ENCODE data around the gene MAST4. TPM values are rescaled to one million over a fixed set of nuclear protein-coding genes. Genes with fewer than 3 reads are reported as not detected.
"Not testable (repeated sequence)": the region's sequence is repeated elsewhere in the genome, so short reads cannot be mapped to it uniquely, and the experiment has no call there.

MAST4 gene
- polyA plus RNA-seq, 2 of the 4 experiments (the other 2 are of a cell fraction) = 1.2 to 5.8 TPM

DNA sequence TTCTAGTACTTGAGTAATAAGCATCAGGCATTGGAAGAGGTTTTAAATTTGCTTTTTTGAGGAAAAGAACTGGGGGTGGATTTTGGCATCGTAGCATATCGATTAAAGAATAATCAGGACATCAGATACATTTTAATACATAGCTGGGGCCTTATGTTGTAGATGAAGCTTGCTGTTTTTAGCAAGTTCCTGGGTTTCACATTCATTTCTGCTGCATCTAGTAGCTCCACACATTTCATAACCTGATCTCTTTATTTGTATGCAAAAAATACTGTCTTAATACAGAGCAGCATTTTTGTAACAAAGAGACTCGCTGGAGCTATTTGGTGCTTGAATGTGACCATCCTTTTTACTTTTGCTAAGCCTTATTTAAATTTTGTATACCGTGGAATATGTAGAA is 571.9 kb downstream of the MAST4 start (continued):
- no peak for TF ChIP-seq FOXS1 (CRISPR knock-in tag; IDR thresholded peaks at IDR 0.05)

DNA sequence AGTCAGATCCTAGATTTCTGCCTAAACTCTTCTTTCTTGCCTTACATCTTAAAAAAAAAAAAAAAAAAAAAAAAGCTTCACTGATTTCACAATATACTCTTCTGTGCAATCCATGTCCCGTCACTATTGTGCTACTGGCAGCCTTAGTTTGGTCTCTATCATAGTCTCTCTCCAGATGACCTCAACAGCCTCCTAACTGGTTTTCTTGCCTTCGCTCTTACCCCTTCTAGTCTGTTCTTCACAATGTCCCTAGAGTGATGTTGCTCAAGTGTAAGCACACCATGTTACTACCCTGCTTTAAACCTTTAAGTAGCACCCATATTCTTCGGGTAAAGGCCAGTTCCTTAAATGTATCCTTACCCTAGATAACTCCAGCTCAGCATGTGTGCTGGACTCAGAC is 574.6 kb downstream of the MAST4 start:
- Histone ChIP-seq H3K9me3 (no peaks in the 10 kb centered on the region), H3K27ac (no peak overlapping the region), H3K4me3 (no peak overlapping the region), H3K4me2 (no peak overlapping the region), H3K4me1 (peaks cover 10% of the 10 kb centered on the region)
- WGBS (ENCODE audit: missing lambda C conversion rate) = 84% methylated on average over 3 of the region's 3 CpGs
- no peak for DNase-seq (ENCODE audit: low read depth in 1 of 2, low spot score in 1 of 2)
- ATAC-seq = no peak
- ChIA-PET POLR2A (no interaction called here), CTCF (interaction anchor here (0.5 to 1.5 kb wide), 3 partner anchors 8 to 1106 kb away, joined by 3 to 5 read pairs (median 4); no protein-coding TSS in a partner anchor)
- FAIRE-seq = no peak
- TF ChIP-seq KDM5A (IDR thresholded peaks at IDR 0.05) (no peak), RARB (CRISPR knock-in tag; IDR thresholded peaks at IDR 0.05) (no peak), CTCF (IDR thresholded peaks at IDR 0.05) (no peak), POLR2AphosphoS2 (conservative IDR thresholded peaks at IDR 0.05; ENCODE audit: low read length) (no peak), NPAS2 (CRISPR knock-in tag; IDR thresholded peaks at IDR 0.05; ENCODE audit: borderline replicate concordance) (no peak), HOXB5 (CRISPR knock-in tag; IDR thresholded peaks at IDR 0.05) (no peak), HOXB13 (CRISPR knock-in tag; IDR thresholded peaks at IDR 0.05; ENCODE audit: low read depth) (no peak), ATOH8 (CRISPR knock-in tag; IDR thresholded peaks at IDR 0.05; ENCODE audit: low read depth) (no peak), HDAC2 (IDR thresholded peaks at IDR 0.05) (no peak), MAZ (IDR thresholded peaks at IDR 0.05; ENCODE audit: borderline replicate concordance, low read depth, low read length) (no peak), JUNB (IDR thresholded peaks at IDR 0.05) (no peak), ZFP36 (IDR thresholded peaks at IDR 0.05; ENCODE audit: borderline replicate concordance, partially characterized antibody) (no peak), TP53 (CRISPR knock-in tag; IDR thresholded peaks at IDR 0.05) (no peak), PHF8 (IDR thresholded peaks at IDR 0.05; ENCODE audit: borderline replicate concordance, low read depth) (no peak), RCOR1 (IDR thresholded peaks at IDR 0.05; ENCODE audit: low read depth, low read length) (no peak), ZNF302 (CRISPR knock-in tag; IDR thresholded peaks at IDR 0.05) (no peak)

- FAIRE-seq; H3K9me3 ChIP-seq; CTCF ChIA-PET; H3K27ac ChIP-seq; H3K4me1 ChIP-seq; ATAC-seq; POLR2A ChIA-PET; DNase-seq (ENCODE audit: low read depth in 1 of 2, low spot score in 1 of 2); H3K4me3 ChIP-seq; H3K4me2 ChIP-seq: not testable (repeated sequence)
- 40% methylated on average over 1 of the region's 2 CpGs for WGBS (ENCODE audit: missing lambda C conversion rate)
These were observed 577.2 kb downstream of the MAST4 start for GRCh38 chr5:67173351-67173750.

- Histone ChIP-seq H3K4me1 (no peaks in the 10 kb centered on the region), H3K4me3 (no peak overlapping the region), H3K4me2 (no peak overlapping the region), H3K9me3 (no peaks in the 10 kb centered on the region), H3K27ac (no peak overlapping the region)
- ChIA-PET POLR2A (no interaction called here), CTCF (interaction anchor here (2.8 kb wide), 1 partner anchor 7 kb away, joined by 16 read pairs; no protein-coding TSS in a partner anchor)
- DNase-seq (ENCODE audit: low read depth in 1 of 2, low spot score in 1 of 2) = no peak
- WGBS (ENCODE audit: missing lambda C conversion rate) = 96% methylated on average over 1 of the region's 1 CpG
- no peak for TF ChIP-seq ATOH8 (CRISPR knock-in tag; IDR thresholded peaks at IDR 0.05; ENCODE audit: low read depth)
- no peak for TF ChIP-seq ESRRA (IDR thresholded peaks at IDR 0.05; ENCODE audit: borderline replicate concordance, low read length)
- no peak for TF ChIP-seq NPAS2 (CRISPR knock-in tag; IDR thresholded peaks at IDR 0.05; ENCODE audit: borderline replicate concordance)
- no peak for TF ChIP-seq GATA3 (IDR thresholded peaks at IDR 0.05; ENCODE audit: borderline replicate concordance)
- no peak for TF ChIP-seq BHLHE40 (IDR thresholded peaks at IDR 0.05; ENCODE audit: low read depth, low read length)
- no peak for TF ChIP-seq FOXS1 (CRISPR knock-in tag; IDR thresholded peaks at IDR 0.05)
- no peak for TF ChIP-seq CHD2 (IDR thresholded peaks at IDR 0.05; ENCODE audit: low read length, partially characterized antibody)
- ATAC-seq = no peak
- FAIRE-seq = no peak
These were observed 577.8 kb downstream of the MAST4 start for GRCh38 chr5:67173959-67174358.

All from A549 (cell line).